Measurements from ENCODE around the gene WDR41.

DNA sequence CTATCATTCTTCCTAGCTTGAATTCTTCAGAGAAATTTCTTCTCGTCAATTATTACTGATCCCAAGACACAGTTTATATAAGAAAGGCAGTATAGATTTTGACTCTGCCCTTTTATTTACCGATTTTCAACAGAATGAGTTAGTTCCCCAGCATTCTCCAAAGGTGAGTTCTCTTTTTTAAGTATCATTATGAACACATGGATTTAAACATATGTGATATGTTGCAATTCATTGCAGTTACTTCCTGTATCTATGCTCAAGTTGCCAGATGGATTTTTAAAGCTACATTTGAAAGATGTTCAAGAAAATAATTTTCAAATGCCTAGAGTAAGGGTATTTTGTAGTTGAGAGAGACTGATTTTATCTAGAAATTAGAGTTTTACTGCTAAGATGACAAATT is 8.4 kb downstream of the WDR41 start:
- TF ChIP-seq CTCF (IDR thresholded peaks at IDR 0.05) (no peak), POLR2A (IDR thresholded peaks at IDR 0.05) (no peak), POLR2AphosphoS5 (IDR thresholded peaks at IDR 0.05) (no peak)
